ENCODE data around the gene GLIPR2. TPM values are rescaled to one million over a fixed set of nuclear protein-coding genes. Genes with fewer than 3 reads are reported as not detected.

Gene GLIPR2
- total RNA-seq, 2 donors from 2014 or later, result 38.6 to 54.2 TPM

GRCh38 chr9:36189976-36190375, 53.4 kb downstream of the GLIPR2 start:
- H3K27ac ChIP-seq (ENCODE audit: low read depth, low read length), result no peak overlapping the region
- peaks cover 50% of the 10 kb centered on the region for H3K4me1 Mint-ChIP-seq
- no peak for DNase-seq
- H3K4me3 ChIP-seq (ENCODE audit: low read length), result peak overlapping the region; percentile 98
- peaks cover 14% of the 10 kb centered on the region for H3K4me1 ChIP-seq (ENCODE audit: control insufficient read depth, insufficient read depth, low read length)
- 12 to 27% methylated on average over 3 to 8 of the region's 9 CpGs for WGBS, 2 experiments (ENCODE audit: insufficient coverage in 1 of 2, insufficient read length in 1 of 2)
- peaks cover 13% of the 10 kb centered on the region for H3K36me3 Mint-ChIP-seq (ENCODE audit: low read depth)
- H3K9ac ChIP-seq (ENCODE audit: extremely low read depth, low read length, poor library complexity, severe bottlenecking), result peak overlapping the region; percentile 94
- H3K27me3 ChIP-seq (ENCODE audit: control insufficient read depth, insufficient read depth, low read length, poor library complexity, severe bottlenecking), result no peaks in the 10 kb centered on the region
- H3K27ac Mint-ChIP-seq, result peak overlapping the region; percentile 89
- H3K4me3 Mint-ChIP-seq, result peak overlapping the region; percentile 90
- no peaks in the 10 kb centered on the region for H3K9me3 ChIP-seq (ENCODE audit: control insufficient read depth, low read length)
- no peaks in the 10 kb centered on the region for H3K27me3 Mint-ChIP-seq (ENCODE audit: insufficient read depth)
- peaks cover 11% of the 10 kb centered on the region for H3K36me3 ChIP-seq (ENCODE audit: control insufficient read depth, insufficient read depth, low read length)
- H3K9me3 Mint-ChIP-seq, result peaks cover under 1% of the 10 kb centered on the region
- no peak for TF ChIP-seq CTCF (conservative IDR thresholded peaks at IDR 0.05)

- peak; percentile 67 for TF ChIP-seq CTCF (conservative IDR thresholded peaks at IDR 0.05)
- Histone ChIP-seq H3K27me3 (ENCODE audit: control insufficient read depth, insufficient read depth, low read length, poor library complexity, severe bottlenecking) (no peaks in the 10 kb centered on the region), H3K9ac (ENCODE audit: extremely low read depth, low read length, poor library complexity, severe bottlenecking) (peak within 1 kb of the TSS; percentile 94), H3K36me3 (ENCODE audit: control insufficient read depth, insufficient read depth, low read length) (peaks cover 16% of the 10 kb centered on the region), H3K27ac (ENCODE audit: low read depth, low read length) (peak within 1 kb of the TSS; percentile 30), H3K4me1 (ENCODE audit: control insufficient read depth, insufficient read depth, low read length) (peaks cover 14% of the 10 kb centered on the region), H3K9me3 (ENCODE audit: control insufficient read depth, low read length) (no peaks in the 10 kb centered on the region), H3K4me3 (ENCODE audit: low read length) (peak within 1 kb of the TSS; percentile 98)
- H3K27me3 Mint-ChIP-seq (ENCODE audit: insufficient read depth), result no peaks in the 10 kb centered on the region
- no peaks in the 10 kb centered on the region for H3K9me3 Mint-ChIP-seq
- H3K36me3 Mint-ChIP-seq (ENCODE audit: low read depth), result peaks cover 20% of the 10 kb centered on the region
- DNase-seq, result peak; percentile 99
- peaks cover 50% of the 10 kb centered on the region for H3K4me1 Mint-ChIP-seq
- peak within 1 kb of the TSS; percentile 90 for H3K4me3 Mint-ChIP-seq
- 0% methylated on average over 31 to 68 of the region's 68 CpGs for WGBS, 2 experiments (ENCODE audit: insufficient coverage in 1 of 2, insufficient read length in 1 of 2)
- H3K27ac Mint-ChIP-seq, result peak within 1 kb of the TSS; percentile 89
Measured at GRCh38 chr9:36190388-36191289, 54.1 kb downstream of the GLIPR2 start, which contains the start of gene CLTA. CLTA (plus strand) TSS chr9:36190921; CDS start chr9:36191057, 136 bp downstream.

GRCh38 chr9:36191290-36191645, 54.7 kb downstream of the GLIPR2 start:
- Mint-ChIP-seq H3K4me3 (peak overlapping the region; percentile 90), H3K36me3 (ENCODE audit: low read depth) (peaks cover 20% of the 10 kb centered on the region), H3K27me3 (ENCODE audit: insufficient read depth) (no peaks in the 10 kb centered on the region), H3K27ac (peak overlapping the region; percentile 89), H3K4me1 (peaks cover 50% of the 10 kb centered on the region), H3K9me3 (no peaks in the 10 kb centered on the region)
- H3K27ac ChIP-seq (ENCODE audit: low read depth, low read length), result peak overlapping the region; percentile 29
- H3K36me3 ChIP-seq (ENCODE audit: control insufficient read depth, insufficient read depth, low read length), result peaks cover 16% of the 10 kb centered on the region
- peak overlapping the region; percentile 98 for H3K4me3 ChIP-seq (ENCODE audit: low read length)
- DNase-seq, result peak; percentile 58
- 0% methylated on average over 7 to 18 of the region's 18 CpGs for WGBS, 2 experiments (ENCODE audit: insufficient coverage in 1 of 2, insufficient read length in 1 of 2)
- no peaks in the 10 kb centered on the region for H3K27me3 ChIP-seq (ENCODE audit: control insufficient read depth, insufficient read depth, low read length, poor library complexity, severe bottlenecking)
- H3K4me1 ChIP-seq (ENCODE audit: control insufficient read depth, insufficient read depth, low read length), result peaks cover 14% of the 10 kb centered on the region
- H3K9ac ChIP-seq (ENCODE audit: extremely low read depth, low read length, poor library complexity, severe bottlenecking), result peak overlapping the region; percentile 94
- no peaks in the 10 kb centered on the region for H3K9me3 ChIP-seq (ENCODE audit: control insufficient read depth, low read length)
- TF ChIP-seq CTCF (conservative IDR thresholded peaks at IDR 0.05), result no peak
